ENCODE measurements around the gene BTF3. TPM values are rescaled to one million over a fixed set of nuclear protein-coding genes. Genes with fewer than 3 reads are reported as not detected.
"Not testable (repeated sequence)": the region's sequence is repeated elsewhere in the genome, so short reads cannot be mapped to it uniquely, and the experiment has no call there.

The BTF3 gene
- total and polyA plus RNA-seq, 12 donors: 283 to 714 (median 399) TPM

DNA sequence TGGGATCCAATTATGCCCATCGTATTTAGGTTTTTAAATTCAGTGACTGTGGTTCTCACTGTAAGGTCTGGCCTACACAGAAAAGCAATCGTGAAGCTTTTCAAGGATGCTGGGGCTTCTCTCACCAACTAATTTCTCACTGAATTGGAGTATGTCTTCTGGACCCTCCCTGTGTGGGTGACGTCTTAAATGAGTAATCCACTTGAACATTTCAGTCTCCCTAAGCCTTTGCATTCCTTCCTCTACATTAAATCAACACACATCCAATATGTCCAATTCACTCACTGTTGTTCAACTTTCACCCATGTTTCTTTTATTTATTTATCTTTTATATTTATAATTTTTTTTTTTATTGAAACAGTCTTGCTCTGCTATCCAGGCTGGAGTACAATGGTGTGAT lies 12.5 kb upstream of the BTF3 start:
- Histone ChIP-seq H3K27me3 (peaks cover 0 to 24% (median 16%) of the 10 kb centered on the region in 7 donors), H3K4me1 (no peaks in the 10 kb centered on the region), H3K4me3 (no peak overlapping the region), H3K27ac (no peak overlapping the region), H3K9me3 (no peaks in the 10 kb centered on the region), H3K36me3 (no peaks in the 10 kb centered on the region)
- intact Hi-C loops (cut with DNase I): no loop called here
- WGBS, 2 donors: 90 to 91% methylated on average over 3 of the region's 3 CpGs
- no peak for ATAC-seq
- TF ChIP-seq, protein P1, sequence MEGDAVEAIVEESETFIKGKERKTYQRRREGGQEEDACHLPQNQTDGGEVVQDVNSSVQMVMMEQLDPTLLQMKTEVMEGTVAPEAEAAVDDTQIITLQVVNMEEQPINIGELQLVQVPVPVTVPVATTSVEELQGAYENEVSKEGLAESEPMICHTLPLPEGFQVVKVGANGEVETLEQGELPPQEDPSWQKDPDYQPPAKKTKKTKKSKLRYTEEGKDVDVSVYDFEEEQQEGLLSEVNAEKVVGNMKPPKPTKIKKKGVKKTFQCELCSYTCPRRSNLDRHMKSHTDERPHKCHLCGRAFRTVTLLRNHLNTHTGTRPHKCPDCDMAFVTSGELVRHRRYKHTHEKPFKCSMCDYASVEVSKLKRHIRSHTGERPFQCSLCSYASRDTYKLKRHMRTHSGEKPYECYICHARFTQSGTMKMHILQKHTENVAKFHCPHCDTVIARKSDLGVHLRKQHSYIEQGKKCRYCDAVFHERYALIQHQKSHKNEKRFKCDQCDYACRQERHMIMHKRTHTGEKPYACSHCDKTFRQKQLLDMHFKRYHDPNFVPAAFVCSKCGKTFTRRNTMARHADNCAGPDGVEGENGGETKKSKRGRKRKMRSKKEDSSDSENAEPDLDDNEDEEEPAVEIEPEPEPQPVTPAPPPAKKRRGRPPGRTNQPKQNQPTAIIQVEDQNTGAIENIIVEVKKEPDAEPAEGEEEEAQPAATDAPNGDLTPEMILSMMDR (IDR thresholded peaks at IDR 0.05): no peak
- DNase-seq: no peak

DNA sequence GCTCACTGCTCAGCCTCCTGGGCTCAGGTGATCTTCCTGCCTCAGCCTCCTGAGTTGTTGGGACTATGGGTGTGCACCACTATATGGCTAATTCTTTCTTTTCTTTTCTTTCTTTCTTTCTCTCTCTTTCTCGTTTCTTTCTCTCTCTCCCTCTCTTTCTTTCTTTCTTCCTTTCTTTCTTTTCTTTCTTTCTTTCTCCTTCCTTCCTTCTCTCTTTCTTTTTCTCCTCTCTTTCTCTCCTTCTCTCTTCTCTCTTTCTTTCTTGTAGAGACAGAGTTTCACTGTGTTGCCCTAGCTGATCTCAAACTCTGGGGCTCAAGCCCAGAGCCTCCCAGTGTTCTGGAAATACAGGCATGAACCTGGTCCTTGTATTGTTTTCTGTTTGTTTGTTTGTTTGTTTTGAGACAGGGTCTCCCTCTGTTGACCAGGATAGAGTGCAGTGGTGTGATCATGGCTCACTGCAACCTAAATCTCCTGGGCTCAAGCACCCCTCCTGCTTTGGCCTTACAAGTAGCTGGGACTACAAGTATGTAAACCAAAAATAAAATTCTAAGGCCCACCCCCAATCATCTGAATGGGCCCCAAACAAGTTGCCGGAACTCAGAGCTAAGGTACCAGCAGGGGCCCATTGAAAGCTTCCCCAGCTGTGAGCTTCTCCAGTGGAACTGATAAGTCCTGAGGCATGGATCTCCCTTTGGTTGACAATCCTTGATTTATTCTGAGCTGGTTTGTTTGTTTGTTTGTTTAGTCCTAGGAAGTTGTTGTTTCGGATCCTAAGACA lies 11.9 kb upstream of the BTF3 start:
- 54 to 61% methylated on average over 3 of the region's 3 CpGs for WGBS, 2 donors
- Histone ChIP-seq H3K27ac (no peak overlapping the region), H3K27me3 (peaks cover 0 to 21% (median 16%) of the 10 kb centered on the region in 7 donors), H3K4me3 (no peak overlapping the region), H3K4me1 (no peaks in the 10 kb centered on the region), H3K36me3 (no peaks in the 10 kb centered on the region), H3K9me3 (no peaks in the 10 kb centered on the region)
- intact Hi-C loops (cut with DNase I): no loop called here
- DNase-seq (no peak), ATAC-seq (no peak)
- TF ChIP-seq, protein P1 (IDR thresholded peaks at IDR 0.05): no peak

DNA sequence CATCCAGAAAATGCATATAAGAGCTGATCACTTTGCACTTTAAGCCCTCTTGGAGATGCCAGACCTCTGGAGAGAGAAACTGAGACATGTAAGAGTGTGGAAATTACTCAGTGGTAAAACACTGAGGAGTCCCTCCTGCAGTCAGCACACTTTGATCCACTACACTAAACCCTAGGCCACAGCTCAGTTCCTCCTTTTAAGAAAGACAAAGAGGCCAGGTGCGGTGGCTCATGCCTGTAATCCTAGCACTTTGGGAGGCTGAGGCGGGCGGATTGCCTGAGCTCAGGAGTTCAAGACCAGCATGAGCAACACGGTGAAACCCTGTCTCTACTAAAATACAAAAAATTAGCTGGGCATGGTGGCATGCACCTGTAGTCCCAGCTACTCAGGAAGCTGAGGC lies 11.0 kb upstream of the BTF3 start:
- H3K4me3 ChIP-seq; intact Hi-C loops (cut with DNase I); DNase-seq; ATAC-seq; H3K9me3 ChIP-seq; H3K27ac ChIP-seq; H3K36me3 ChIP-seq; H3K4me1 ChIP-seq: not testable (repeated sequence)
- peaks cover 0 to 24% (median 15%) of the 10 kb centered on the region in 7 donors for H3K27me3 ChIP-seq
- 55 to 65% methylated on average over 4 of the region's 4 CpGs for WGBS, 2 donors

DNA sequence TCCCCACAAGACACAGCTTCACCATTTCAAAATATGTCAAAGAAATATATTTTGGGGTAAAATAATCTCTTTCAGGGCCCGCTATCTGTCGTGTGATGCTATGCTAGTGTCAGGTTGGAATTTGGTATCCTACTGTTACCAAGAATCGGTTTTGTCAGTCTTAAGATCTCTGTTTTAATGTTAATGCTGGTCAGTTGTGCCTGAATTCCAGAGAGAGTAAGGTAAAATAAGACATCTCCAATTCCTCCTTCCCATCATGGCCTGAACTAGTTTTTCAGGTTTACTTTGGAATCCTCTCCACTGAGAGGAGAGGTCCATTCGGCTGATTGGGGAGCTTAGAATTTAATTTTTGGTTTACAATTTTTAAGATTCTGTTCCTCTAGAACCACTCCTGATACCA lies 10.4 kb upstream of the BTF3 start:
- WGBS, 2 donors: 66 to 68% methylated on average over 4 of the region's 4 CpGs
- Histone ChIP-seq H3K4me3 (no peak overlapping the region), H3K27ac (no peak overlapping the region), H3K4me1 (no peaks in the 10 kb centered on the region), H3K27me3 (peaks cover 0 to 27% (median 15%) of the 10 kb centered on the region in 7 donors), H3K36me3 (no peaks in the 10 kb centered on the region), H3K9me3 (no peaks in the 10 kb centered on the region)
- DNase-seq (no peak), ATAC-seq (no peak)
- intact Hi-C loops (cut with DNase I): no loop called here
- TF ChIP-seq, protein P1 (IDR thresholded peaks at IDR 0.05): no peak

DNA sequence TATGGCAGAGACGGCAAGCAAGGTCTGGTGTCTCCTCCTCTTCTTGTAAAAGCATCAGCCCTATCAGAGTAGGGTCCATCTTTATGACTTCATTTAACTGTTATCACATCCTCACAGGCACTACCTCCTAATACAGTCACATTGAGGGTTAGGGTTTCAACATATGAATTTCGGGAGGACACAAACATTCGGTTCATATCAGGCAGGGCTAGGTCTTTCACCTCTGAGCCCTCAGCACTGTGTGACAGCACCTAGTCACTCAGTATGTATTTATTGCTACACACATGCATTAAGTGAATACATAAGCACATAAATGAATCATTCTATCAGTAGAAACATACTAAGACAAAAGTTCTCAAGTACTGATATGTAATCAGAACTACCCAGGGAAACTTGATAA lies 9.4 kb upstream of the BTF3 start:
- intact Hi-C loops (cut with DNase I): no loop called here
- H3K27ac ChIP-seq: no peak overlapping the region
- 76 to 78% methylated on average over 3 of the region's 3 CpGs for WGBS, 2 donors

More for the DNA sequence above, 9.4 kb upstream of the BTF3 start:
- peaks cover 0 to 27% (median 15%) of the 10 kb centered on the region in 7 donors for H3K27me3 ChIP-seq
- ATAC-seq (no peak), DNase-seq (no peak)
- H3K9me3 ChIP-seq: no peaks in the 10 kb centered on the region
- H3K4me3 ChIP-seq: no peak overlapping the region
- TF ChIP-seq, protein P1 (IDR thresholded peaks at IDR 0.05): no peak
- H3K36me3 ChIP-seq: no peaks in the 10 kb centered on the region
- H3K4me1 ChIP-seq: no peaks in the 10 kb centered on the region
